HG03108 (cell line): ENCODE data around the gene EML5.
"Not testable (repeated sequence)": the region's sequence is repeated elsewhere in the genome, so short reads cannot be mapped to it uniquely, and the experiment has no call there.

Experiments used
- ATAC-seq: cut with Tn5 transposase; IDR thresholded peaks from one replicate; pipeline ENCODE4 v1.9.1; 2021; ENCODE audit warnings: moderate library complexity; ENCODE audit not compliant: unreplicated experiment

EML5 gene

GRCh38 chr14:88804477-88804876 is 11.7 kb upstream of the EML5 start:
- ATAC-seq, result no peak

GRCh38 chr14:88804035-88804434 is 11.3 kb upstream of the EML5 start:
- no peak for ATAC-seq

GRCh38 chr14:88802596-88802995 is 9.8 kb upstream of the EML5 start:
- no peak for ATAC-seq

GRCh38 chr14:88799522-88799921 is 6.8 kb upstream of the EML5 start:
- ATAC-seq, result no peak

- ATAC-seq, result no peak
Measured at GRCh38 chr14:88798156-88798555, 5.4 kb upstream of the EML5 start.

- ATAC-seq, result no peak
Measured at GRCh38 chr14:88793259-88793625, 489 bp upstream of the EML5 start.

GRCh38 chr14:88791629-88792472 is 902 bp downstream of the EML5 start:
- peak; percentile 4 for ATAC-seq

GRCh38 chr14:88791252-88791621 is 1.5 kb downstream of the EML5 start:
- no peak for ATAC-seq

- no peak for ATAC-seq
Measured at GRCh38 chr14:88790501-88791251, 2.1 kb downstream of the EML5 start.

GRCh38 chr14:88789573-88789972 is 3.2 kb downstream of the EML5 start:
- ATAC-seq, result not testable (repeated sequence)

- ATAC-seq, result no peak
Measured at GRCh38 chr14:88786715-88787114, 6.0 kb downstream of the EML5 start.

- ATAC-seq, result no peak
Measured at GRCh38 chr14:88785911-88786310, 6.8 kb downstream of the EML5 start.

GRCh38 chr14:88775532-88775931 is 17.2 kb downstream of the EML5 start:
- no peak for ATAC-seq

- ATAC-seq, result no peak
Measured at GRCh38 chr14:88770736-88771135, 22.0 kb downstream of the EML5 start.

- no peak for ATAC-seq
Measured at GRCh38 chr14:88765130-88765529, 27.6 kb downstream of the EML5 start.

- ATAC-seq, result no peak
Measured at GRCh38 chr14:88753873-88754272, 38.9 kb downstream of the EML5 start.

- no peak for ATAC-seq
Measured at GRCh38 chr14:88750945-88751344, 41.8 kb downstream of the EML5 start.

- ATAC-seq, result no peak
Measured at GRCh38 chr14:88750413-88750812, 42.3 kb downstream of the EML5 start.

GRCh38 chr14:88749139-88749538 is 43.6 kb downstream of the EML5 start:
- no peak for ATAC-seq

GRCh38 chr14:88748288-88748687 is 44.5 kb downstream of the EML5 start:
- no peak for ATAC-seq

GRCh38 chr14:88746052-88746451 is 46.7 kb downstream of the EML5 start:
- no peak for ATAC-seq

GRCh38 chr14:88737245-88737644 is 55.5 kb downstream of the EML5 start:
- ATAC-seq, result no peak
